Liver (tissue), 9 donors: ENCODE measurements around the gene FOXK1. TPM values are rescaled to one million over a fixed set of nuclear protein-coding genes. Genes with fewer than 3 reads are reported as not detected.

Source experiments
- DNase-seq: peaks from one replicate; pipeline ENCODE4 v3.0.0-alpha.2; 2017; ENCODE audit warnings: low spot score
- H3K27ac ChIP-seq, 2 donors: one replicate each; pipeline ENCODE4 v1.7.0; 2013; ENCODE audit warnings: inconsistent platforms in 2 of 2, low read length in 2 of 2, control low read depth in 1 of 2, low read depth in 1 of 2, mild to moderate bottlenecking in 1 of 2
- H3K27me3 ChIP-seq, 4 donors: one replicate each; pipeline versions ENCODE4 v1.6.1 to v1.7.0; 2013; ENCODE audit warnings: low read length in 3 of 4, inconsistent platforms in 1 of 4, mild to moderate bottlenecking in 1 of 4, moderate library complexity in 1 of 4; ENCODE audit not compliant: control insufficient read depth in 4 of 4, insufficient read depth in 4 of 4
- H3K36me3 ChIP-seq, 4 donors: one replicate each; pipeline versions ENCODE4 v1.6.1 to v1.7.0; 2013; ENCODE audit warnings: low read length in 3 of 4, mild to moderate bottlenecking in 3 of 4, low read depth in 1 of 4, moderate library complexity in 1 of 4; ENCODE audit not compliant: control insufficient read depth in 4 of 4, insufficient read depth in 3 of 4
- H3K4me1 ChIP-seq, 4 donors: one replicate each; pipeline versions ENCODE4 v1.6.1 to v1.7.0; 2013; ENCODE audit warnings: low read length in 3 of 4, mild to moderate bottlenecking in 3 of 4, moderate library complexity in 1 of 4; ENCODE audit not compliant: control insufficient read depth in 4 of 4, insufficient read depth in 4 of 4
- H3K4me3 ChIP-seq, 3 donors: one replicate each; pipeline versions ENCODE4 v1.6.1 to v1.7.0; 2013; ENCODE audit warnings: low read length in 3 of 3, control low read depth in 1 of 3, low read depth in 1 of 3, mild to moderate bottlenecking in 1 of 3
- H3K9ac ChIP-seq, 2 donors: one replicate each; pipeline ENCODE4 v1.7.0; 2013; ENCODE audit warnings: low read length in 2 of 2, mild to moderate bottlenecking in 2 of 2, moderate library complexity in 2 of 2, control low read depth in 1 of 2, low read depth in 1 of 2
- H3K9me3 ChIP-seq, 4 donors: one replicate each; pipeline versions ENCODE4 v1.6.1 to v1.7.0; 2013; ENCODE audit warnings: low read length in 3 of 4; ENCODE audit not compliant: control insufficient read depth in 4 of 4
- ATF3 ChIP-seq: IDR thresholded peaks from 2 replicates; pipeline ENCODE4 v1.6.1; 2016; ENCODE audit warnings: antibody characterized with exemption
- CTCF ChIP-seq: fragments of 150-350 bp; IDR thresholded peaks from 2 replicates; pipeline ENCODE4 v1.5.1; 2017; ENCODE audit warnings: improper control_type of control experiment, low read depth, low read length; ENCODE audit not compliant: missing input control
- EGR1 ChIP-seq, 2 donors: IDR thresholded peaks; 2 replicates each; pipeline ENCODE4 v1.6.1; 2016 to 2018; ENCODE audit warnings: antibody characterized with exemption in 2 of 2, low read depth in 2 of 2
- FOXA1 ChIP-seq: IDR thresholded peaks from 2 replicates; pipeline ENCODE4 v1.6.1; 2016; ENCODE audit warnings: antibody characterized with exemption
- FOXA2 ChIP-seq: IDR thresholded peaks from 2 replicates; pipeline ENCODE4 v1.6.1; 2016; ENCODE audit warnings: antibody characterized with exemption
- GABPA ChIP-seq, 2 donors: IDR thresholded peaks in 1 of 2; conservative IDR thresholded peaks in 1 of 2; 2 replicates each; pipeline ENCODE4 v1.6.1; 2016; ENCODE audit warnings: antibody characterized with exemption in 2 of 2, mild to moderate bottlenecking in 1 of 2, moderate library complexity in 1 of 2
- HNF4A ChIP-seq, 2 donors: conservative IDR thresholded peaks; 2 replicates each; pipeline ENCODE4 v1.6.1; 2016; ENCODE audit warnings: antibody characterized with exemption in 2 of 2, mild to moderate bottlenecking in 2 of 2
- HNF4G ChIP-seq: IDR thresholded peaks from 2 replicates; pipeline ENCODE4 v1.6.1; 2016; ENCODE audit warnings: antibody characterized with exemption
- JUND ChIP-seq, 2 donors: IDR thresholded peaks; 2 replicates each; pipeline ENCODE4 v1.6.1; 2016; ENCODE audit warnings: antibody characterized with exemption in 2 of 2
- MAX ChIP-seq: IDR thresholded peaks from 2 replicates; pipeline ENCODE4 v1.6.1; 2016; ENCODE audit warnings: antibody characterized with exemption
- NR2F2 ChIP-seq: IDR thresholded peaks from 2 replicates; pipeline ENCODE4 v1.6.1; 2016; ENCODE audit warnings: antibody characterized with exemption
- RAD21 ChIP-seq, 2 donors: IDR thresholded peaks; 2 replicates each; pipeline ENCODE4 v1.6.1; 2016; ENCODE audit warnings: antibody characterized with exemption in 2 of 2, mild to moderate bottlenecking in 2 of 2
- REST ChIP-seq: IDR thresholded peaks from 2 replicates; pipeline ENCODE4 v1.6.1; 2016; ENCODE audit warnings: antibody characterized with exemption, mild to moderate bottlenecking
- RXRA ChIP-seq, 2 donors: IDR thresholded peaks; 2 replicates each; pipeline ENCODE4 v1.6.1; 2017 to 2018; ENCODE audit warnings: antibody characterized with exemption in 2 of 2, mild to moderate bottlenecking in 1 of 2
- SP1 ChIP-seq: IDR thresholded peaks from 2 replicates; pipeline ENCODE4 v1.6.1; 2018; ENCODE audit warnings: antibody characterized with exemption, mild to moderate bottlenecking
- TAF1 ChIP-seq: conservative IDR thresholded peaks from 2 replicates; pipeline ENCODE4 v1.6.1; 2016; ENCODE audit warnings: antibody characterized with exemption, mild to moderate bottlenecking
- YY1 ChIP-seq: IDR thresholded peaks from 2 replicates; pipeline ENCODE4 v1.6.1; 2016; ENCODE audit warnings: antibody characterized with exemption, mild to moderate bottlenecking
- ZBTB33 ChIP-seq: IDR thresholded peaks from 2 replicates; pipeline ENCODE4 v1.6.1; 2016; ENCODE audit warnings: antibody characterized with exemption
- WGBS: extraction: QIAGEN DNeasy Blood & Tissue Kit; methylation state at CpG from one replicate; pipeline ENCODE4 v1.1.7; 2013; 5-methylcytosine and 5-hydroxymethylcytosine counted together
- polyA plus RNA-seq, 2 donors: library from polyadenylated mRNA; stranded (reverse) in 1 of 2; unstranded in 1 of 2; fragments of 200-250 nt in 1 of 2; fragments of >200 nt in 1 of 2; fragmentation: Nextera tagmentation in 1 of 2; extraction: Ambion mirVana in 1 of 2; gene quantifications; one replicate each; pipeline versions ENCODE4 v1.2.1 to v1.2.3, GENCODE V29; 2013 to 2015
- total RNA-seq, 2 donors: library from RNA; depleted of rRNA; stranded (reverse); fragments of >200 nt; gene quantifications; one replicate each; pipeline ENCODE4 v1.2.3, GENCODE V29; 2014
- donor health status: healthy.
- donor health status: healthy.
- donor health status: healthy.
- donor health status: healthy.
- donor health status: healthy.

FOXK1 gene
- total and polyA plus RNA-seq, 4 donors, result 1.2 to 8.5 (median 4.4) TPM

GRCh38 chr7:4712281-4713182, 30.4 kb downstream of the FOXK1 start (continued):
- TF ChIP-seq JUND (IDR thresholded peaks at IDR 0.05), result peak; percentile 67 to 88
- TF ChIP-seq RXRA (IDR thresholded peaks at IDR 0.05), result peak; percentile 33 to 74

- Histone ChIP-seq H3K27me3 (no peaks in the 10 kb centered on the region), H3K4me3 (no peak overlapping the region), H3K27ac (peak overlapping the region; percentile 81 to 82), H3K9me3 (no peaks in the 10 kb centered on the region), H3K4me1 (peaks cover 7 to 30% (median 23%) of the 10 kb centered on the region in 4 donors), H3K9ac (peak overlapping the region in 1 of 2 donors; percentile 22), H3K36me3 (peaks cover 0 to 3% (median 0%) of the 10 kb centered on the region in 4 donors)
- TF ChIP-seq NR2F2 (no peak), ZBTB33 (no peak), FOXA1 (no peak), HNF4G (no peak), CTCF (no peak), JUND (IDR thresholded peaks at IDR 0.05) (no peak), FOXA2 (no peak), TAF1 (no peak), RXRA (IDR thresholded peaks at IDR 0.05) (no peak), SP1 (no peak), MAX (no peak), YY1 (no peak), REST (no peak), ATF3 (no peak), EGR1 (IDR thresholded peaks at IDR 0.05; ENCODE audit: low read depth in 2 of 2) (no peak), GABPA (IDR thresholded peaks at IDR 0.05 in 1 of 2, conservative IDR thresholded peaks at IDR 0.05 in 1 of 2) (no peak), HNF4A (conservative IDR thresholded peaks at IDR 0.05) (no peak), RAD21 (IDR thresholded peaks at IDR 0.05) (no peak)
- DNase-seq, result no peak
- 75% methylated on average over 27 of the region's 27 CpGs for WGBS
These were observed 31.2 kb downstream of the FOXK1 start for GRCh38 chr7:4713183-4713784.
